Measurements from ENCODE around the gene FRMPD4. TPM values are rescaled to one million over a fixed set of nuclear protein-coding genes. Genes with fewer than 3 reads are reported as not detected.
A peak's percentile ranks its signal among the peaks of the same experiment; 100 is the strongest.

FRMPD4 gene
- total and polyA plus RNA-seq, 10 of the 15 experiments (the other 5 are each of a cell fraction or from before 2014, with no cell fraction given), result not detected

GRCh38 chrX:12349201-12349600 is 210.9 kb downstream of the FRMPD4 start:
- FAIRE-seq (no peak), DNase-seq (ENCODE audit: low read depth, low spot score) (no peak), ATAC-seq (no peak; the same call in 2 of the 3 replicates)
- Histone ChIP-seq H3K27ac (ENCODE audit: control insufficient read depth, insufficient read depth) (no peak overlapping the region), H3K36me3 (ENCODE audit: control insufficient read depth in 2 of 2, insufficient read depth in 2 of 2, low read length in 1 of 2) (no peaks in the 10 kb centered on the region), H4K20me1 (ENCODE audit: control insufficient read depth, insufficient read depth) (no peaks in the 10 kb centered on the region), H3K9me3 (replicated peaks; ENCODE audit: control insufficient read depth, insufficient read depth, low read length) (no peaks in the 10 kb centered on the region), H3K27me3 (replicated peaks in 1 of 2; ENCODE audit: control insufficient read depth in 2 of 2, insufficient read depth in 2 of 2, low read length in 1 of 2) (no peaks in the 10 kb centered on the region), H2AFZ (ENCODE audit: control insufficient read depth, low read depth, low read length) (no peak overlapping the region), H3K4me3 (no peak overlapping the region), H3K4me2 (ENCODE audit: control insufficient read depth, insufficient read depth) (no peak overlapping the region), H3K4me1 (ENCODE audit: control insufficient read depth, insufficient read depth, low read length) (no peaks in the 10 kb centered on the region), H3K9ac (ENCODE audit: control insufficient read depth, insufficient read depth, low read length) (no peak overlapping the region), H3K79me2 (ENCODE audit: control insufficient read depth, insufficient read depth, low read length) (no peaks in the 10 kb centered on the region)
- POLR2A ChIA-PET, result no interaction called here
- SMC1A ChIA-PET (ENCODE audit: uncharacterized antibody, unreplicated experiment), result no interaction called here
- RAD21 ChIA-PET (ENCODE audit: unreplicated experiment), result no interaction called here
- in situ Hi-C loops (cut with MboI) (no loop called here), intact Hi-C loops (cut with micrococcal nuclease; ENCODE audit: unreplicated experiment) (no loop called here)
- TF ChIP-seq CTCF (IDR thresholded peaks at IDR 0.05 in 2 of 3, conservative IDR thresholded peaks at IDR 0.05 in 1 of 3; ENCODE audit: control insufficient read depth in 2 of 3, extremely low read depth in 1 of 3, insufficient read depth in 1 of 3, low read depth in 3 of 3, low read length in 3 of 3) (0 out of 6 replicates have a peak, but pooled peaks of 1 of the 3 experiments have one; percentile 5), ESRRA (IDR thresholded peaks at IDR 0.05; ENCODE audit: low read length) (no peak)
- no TSS peak for BruUV-seq (replicated peaks)
- CTCF ChIA-PET, result interaction anchor here (1.0 to 2.0 kb wide), 2 partner anchors 353 to 817 kb away, joined by 3 to 7 read pairs; no protein-coding TSS in a partner anchor
- 24% methylated on average over 8 of the region's 8 CpGs for WGBS (ENCODE audit: insufficient coverage, insufficient replicate concordance, low lambda C conversion rate, missing lambda C conversion rate)

- POLR2A ChIA-PET, result no interaction called here
- H3K9ac ChIP-seq (ENCODE audit: control insufficient read depth, insufficient read depth, low read length), result no peak overlapping the region
- no peaks in the 10 kb centered on the region for H3K79me2 ChIP-seq (ENCODE audit: control insufficient read depth, insufficient read depth, low read length)
- H3K36me3 ChIP-seq (ENCODE audit: control insufficient read depth in 2 of 2, insufficient read depth in 2 of 2, low read length in 1 of 2), result no peaks in the 10 kb centered on the region
- no peak overlapping the region for H3K27ac ChIP-seq (ENCODE audit: control insufficient read depth, insufficient read depth)
- CTCF ChIA-PET, result no interaction called here
- SMC1A ChIA-PET (ENCODE audit: uncharacterized antibody, unreplicated experiment), result no interaction called here
- H3K4me2 ChIP-seq (ENCODE audit: control insufficient read depth, insufficient read depth), result no peak overlapping the region
- FAIRE-seq (no peak), DNase-seq (ENCODE audit: low read depth, low spot score) (no peak), ATAC-seq (no peak)
- in situ Hi-C loops (cut with MboI), result no loop called here
- no TSS peak for BruUV-seq (replicated peaks)
- H3K9me3 ChIP-seq (replicated peaks; ENCODE audit: control insufficient read depth, insufficient read depth, low read length), result no peaks in the 10 kb centered on the region
- H4K20me1 ChIP-seq (ENCODE audit: control insufficient read depth, insufficient read depth), result no peaks in the 10 kb centered on the region
- no peaks in the 10 kb centered on the region for H3K27me3 ChIP-seq (replicated peaks in 1 of 2; ENCODE audit: control insufficient read depth in 2 of 2, insufficient read depth in 2 of 2, low read length in 1 of 2)
- no peak overlapping the region for H3K4me3 ChIP-seq
- no peaks in the 10 kb centered on the region for H3K4me1 ChIP-seq (ENCODE audit: control insufficient read depth, insufficient read depth, low read length)
- WGBS (ENCODE audit: insufficient coverage, insufficient replicate concordance, low lambda C conversion rate, missing lambda C conversion rate), result 25% methylated on average over 5 of the region's 5 CpGs
- RAD21 ChIA-PET (ENCODE audit: unreplicated experiment), result no interaction called here
- no peak overlapping the region for H2AFZ ChIP-seq (ENCODE audit: control insufficient read depth, low read depth, low read length)
- intact Hi-C loops (cut with micrococcal nuclease; ENCODE audit: unreplicated experiment), result no loop called here
- TF ChIP-seq LARP7 (IDR thresholded peaks at IDR 0.05) (no peak), STAT3 (IDR thresholded peaks at IDR 0.05; ENCODE audit: low read depth, low read length) (no peak), NFYA (IDR thresholded peaks at IDR 0.05; ENCODE audit: borderline replicate concordance, low read depth, low read length) (no peak), RELA (IDR thresholded peaks at IDR 0.05; ENCODE audit: borderline replicate concordance, partially characterized antibody) (no peak), BCL3 (IDR thresholded peaks at IDR 0.05; ENCODE audit: borderline replicate concordance, insufficient read depth, low read depth, low read length, poor library complexity, severe bottlenecking) (no peak), ZNF384 (IDR thresholded peaks at IDR 0.05; ENCODE audit: borderline replicate concordance, low read depth, low read length) (no peak), MAX (IDR thresholded peaks at IDR 0.05; ENCODE audit: low read depth, low read length) (no peak), CREM (IDR thresholded peaks at IDR 0.05; ENCODE audit: low read depth) (no peak), ZNF622 (IDR thresholded peaks at IDR 0.05) (no peak), NBN (IDR thresholded peaks at IDR 0.05) (no peak), EED (IDR thresholded peaks at IDR 0.05; ENCODE audit: low read depth) (no peak), NRF1 (conservative IDR thresholded peaks at IDR 0.05; ENCODE audit: low read depth, low read length) (no peak), MTA3 (IDR thresholded peaks at IDR 0.05; ENCODE audit: borderline replicate concordance, low read length) (no peak), ATF7 (IDR thresholded peaks at IDR 0.05; ENCODE audit: low read depth) (no peak), SREBF2 (IDR thresholded peaks at IDR 0.05; ENCODE audit: low read length) (no peak)
Observed at GRCh38 chrX:12352922-12353321, 214.6 kb downstream of the FRMPD4 start.

Data from GM12878 (cell line).